GM12878 (cell line): ENCODE data around the gene EGF. TPM values are rescaled to one million over a fixed set of nuclear protein-coding genes. Genes with fewer than 3 reads are reported as not detected.

ENCODE experiments used
- ATAC-seq: fragments of 200-7000 bp; cut with Tn5 transposase; 3 replicates; pipeline ENCODE4 v1.9.1; 2020; ENCODE audit warnings: mild to moderate bottlenecking, moderate library complexity
- BruUV-seq: library from RNA; stranded (reverse); fragments of 400-500 nt; replicated peaks from 2 replicates; lab custom pipeline; 2021; lab: Mats Ljungman, UMichigan
- CTCF ChIA-PET: fragments of 300-600 bp; sonication (Branson Sonifier 250); formaldehyde crosslinking; extraction: SDS; loops from one replicate; lab custom pipeline; 2021; ENCODE audit warnings: inconsistent platforms; lab: Yijun Ruan, JAX
- POLR2A ChIA-PET: fragments of 350-600 bp; formaldehyde crosslinking; extraction: SDS; loops from one replicate; lab custom pipeline; 2021; ENCODE audit warnings: inconsistent platforms; lab: Charles Lee
- RAD21 ChIA-PET: fragments of 300-600 bp; sonication (Branson Sonifier 250); formaldehyde crosslinking; loops from one replicate; lab custom pipeline; 2023; ENCODE audit warnings: antibody characterized with exemption; ENCODE audit not compliant: unreplicated experiment; lab: Charles Lee
- SMC1A ChIA-PET: fragments of 300-600 bp; sonication (Branson Sonifier 250); formaldehyde crosslinking; loops from one replicate; lab custom pipeline; 2023; ENCODE audit not compliant: unreplicated experiment, uncharacterized antibody; lab: Charles Lee
- DNase-seq: peaks from one replicate; pipeline ENCODE4 v3.0.0-alpha.2; 2011; ENCODE audit warnings: low read depth, low spot score
- FAIRE-seq: peaks from 3 replicates; lab custom pipeline; 2011; peaks lifted over from hg19 to GRCh38; lab: Jason Lieb, UNC
- H2AFZ ChIP-seq: 2 replicates; pipeline ENCODE4 v1.6.0; 2011; ENCODE audit warnings: low read depth, low read length, control low read depth; ENCODE audit not compliant: control insufficient read depth
- H3K27ac ChIP-seq: 2 replicates; pipeline ENCODE4 v1.5.1; 2011; ENCODE audit warnings: control low read depth; ENCODE audit not compliant: control insufficient read depth, insufficient read depth
- H3K27me3 ChIP-seq, 2 experiments: replicated peaks in 1 of 2; 2 replicates each; pipeline versions ENCODE4 v1.6.0 to v1.6.1; 2011; ENCODE audit warnings: low read length in 1 of 2; ENCODE audit not compliant: control insufficient read depth in 2 of 2, insufficient read depth in 2 of 2
- H3K36me3 ChIP-seq, 2 experiments: 2 replicates each; pipeline ENCODE4 v1.5.1; 2011; ENCODE audit warnings: low read length in 1 of 2; ENCODE audit not compliant: control insufficient read depth in 2 of 2, insufficient read depth in 2 of 2
- H3K4me1 ChIP-seq: 2 replicates; pipeline ENCODE4 v1.6.1; 2011; ENCODE audit warnings: mild to moderate bottlenecking, low read length, moderate library complexity, mixed read lengths; ENCODE audit not compliant: control insufficient read depth, insufficient read depth
- H3K4me2 ChIP-seq: 2 replicates; pipeline ENCODE4 v1.6.0; 2011; ENCODE audit warnings: control low read depth; ENCODE audit not compliant: control insufficient read depth, insufficient read depth
- H3K4me3 ChIP-seq: fragments of 200-600 bp; sonication (generic); 2 replicates; pipeline ENCODE4 v1.5.1; 2016
- H3K79me2 ChIP-seq: 2 replicates; pipeline ENCODE4 v1.6.0; 2011; ENCODE audit warnings: low read length; ENCODE audit not compliant: control insufficient read depth, insufficient read depth
- H3K9ac ChIP-seq: 2 replicates; pipeline ENCODE4 v1.8.0; 2011; ENCODE audit warnings: low read length, control low read depth, mixed read lengths; ENCODE audit not compliant: control insufficient read depth, insufficient read depth
- H3K9me3 ChIP-seq: replicated peaks from 3 replicates; pipeline ENCODE4 v1.5.1; 2011; ENCODE audit warnings: mild to moderate bottlenecking, low read length; ENCODE audit not compliant: control insufficient read depth, insufficient read depth
- H4K20me1 ChIP-seq: 2 replicates; pipeline ENCODE4 v1.6.0; 2011; ENCODE audit not compliant: control insufficient read depth, insufficient read depth
- CHD2 ChIP-seq: IDR thresholded peaks from 2 replicates; pipeline ENCODE4 v1.6.1; 2011; ENCODE audit warnings: low read depth, low read length, improper control_type of control experiment, borderline replicate concordance
- E4F1 ChIP-seq: fragments of 450-650 bp; IDR thresholded peaks from 2 replicates; pipeline ENCODE4 v1.6.1; 2018; ENCODE audit warnings: borderline replicate concordance, mild to moderate bottlenecking; ENCODE audit not compliant: partially characterized antibody
- HCFC1 ChIP-seq: fragments of 150-350 bp; IDR thresholded peaks from 2 replicates; pipeline ENCODE4 v1.6.1; 2014; ENCODE audit warnings: low read length
- JUNB ChIP-seq: IDR thresholded peaks from 2 replicates; pipeline ENCODE4 v1.6.1; 2016; ENCODE audit warnings: antibody characterized with exemption, mild to moderate bottlenecking
- MTA2 ChIP-seq: fragments of 450-650 bp; IDR thresholded peaks from 2 replicates; pipeline ENCODE4 v1.6.1; 2016; ENCODE audit warnings: low read depth, mild to moderate bottlenecking, moderate library complexity
- NFIC ChIP-seq: IDR thresholded peaks from 2 replicates; pipeline ENCODE4 v1.6.1; 2012; ENCODE audit warnings: low read depth, mild to moderate bottlenecking, inconsistent platforms, low read length, moderate library complexity
- NRF1 ChIP-seq: conservative IDR thresholded peaks from 2 replicates; pipeline ENCODE4 v1.6.1; 2011; ENCODE audit warnings: mild to moderate bottlenecking, low read depth, low read length, improper control_type of control experiment
- RELA ChIP-seq: fragments of 450-650 bp; IDR thresholded peaks from 2 replicates; pipeline ENCODE4 v1.8.0; 2014; ENCODE audit warnings: borderline replicate concordance; ENCODE audit not compliant: partially characterized antibody
- SP1 ChIP-seq: IDR thresholded peaks from one replicate; pipeline ENCODE4 v1.6.1; 2011; ENCODE audit warnings: low read depth, low read length
- YY1 ChIP-seq: IDR thresholded peaks from 2 replicates; pipeline ENCODE4 v1.6.1; 2011; ENCODE audit warnings: low read depth, mild to moderate bottlenecking, low read length
- WGBS: methylation state at CpG from one replicate; pipeline ENCODE4 v1.1.6; 2016; ENCODE audit warnings: low lambda C conversion rate; ENCODE audit not compliant: insufficient replicate concordance, insufficient coverage; ENCODE audit errors: missing lambda C conversion rate; 5-methylcytosine and 5-hydroxymethylcytosine counted together
- in situ Hi-C: fragments of 300-500 bp; cut with MboI; formaldehyde crosslinking; loops from 9 replicates; pipeline ENCODE4 v1.14.3; 2018; ENCODE audit warnings: mixed read lengths
- intact Hi-C: fragments of 100-400 bp; cut with micrococcal nuclease; formaldehyde crosslinking; loops from one replicate; pipeline ENCODE4 v1.14.2; 2022; ENCODE audit not compliant: unreplicated experiment
- polyA plus RNA-seq, 11 experiments: library from polyadenylated mRNA; depleted of rRNA in 4 of 11; unstranded in 6 of 11; stranded (reverse) in 5 of 11; fragments of >200 nt; fragmentation: Nextera tagmentation in 4 of 11; fragmentation: Illumina TruSeq in 1 of 11; extraction: Ambion mirVana in 4 of 11; extraction: Trizol in 1 of 11; gene quantifications; 1 replicate in 1 of 11; 2 replicates in 10 of 11; pipeline versions ENCODE4 v1.2.1 to v1.2.3, GENCODE V29; 2011 to 2016; ENCODE audit warnings: inconsistent platforms in 2 of 11, missing spikeins in 2 of 11, low read depth in 1 of 11
- total RNA-seq, 4 experiments: library from RNA; depleted of rRNA in 3 of 4; stranded (reverse); fragments of >200 nt in 3 of 4; fragmentation: Illumina TruSeq in 1 of 4; extraction: Trizol in 1 of 4; gene quantifications; 2 replicates each; pipeline versions ENCODE4 v1.2.1 to v1.2.3, GENCODE V29; 2013 to 2021
- TF ChIP-seq, protein P1 (sequence below): IDR thresholded peaks from 2 replicates; pipeline ENCODE4 v1.6.1; 2012; ENCODE audit warnings: mild to moderate bottlenecking, low read depth, low read length
- TF ChIP-seq, protein P2 (sequence below): fragments of 450-650 bp; IDR thresholded peaks from 2 replicates; pipeline ENCODE4 v1.6.1; 2018; ENCODE audit warnings: mild to moderate bottlenecking, low read depth, moderate library complexity; ENCODE audit not compliant: partially characterized antibody

The EGF gene
- total and polyA plus RNA-seq, 10 of the 15 experiments (the other 5 are each of a cell fraction or from before 2014, with no cell fraction given), result 0.02 to 0.90 (median 0.19) TPM; not detected in 4

DNA sequence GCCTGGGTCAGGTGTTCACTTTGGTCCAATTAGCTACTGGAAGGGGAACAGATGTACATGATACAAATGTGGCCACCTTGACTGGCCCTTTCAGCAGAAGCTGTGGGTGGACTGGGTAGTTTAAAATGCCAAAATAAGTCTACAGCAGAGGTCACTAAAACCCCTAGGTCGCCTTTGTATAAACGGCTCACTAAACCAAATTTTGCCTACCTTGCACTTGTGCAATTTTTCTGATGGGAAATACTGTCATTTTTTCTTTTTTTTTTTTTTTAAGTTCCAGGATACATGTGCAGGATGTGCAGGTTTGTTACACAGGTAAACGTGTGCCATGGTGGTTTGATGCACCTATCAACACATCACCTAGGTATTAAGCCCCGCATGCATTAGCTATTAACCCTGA is 109.8 kb downstream of the EGF start:
- H3K36me3 ChIP-seq, result no peaks in the 10 kb centered on the region
- BruUV-seq, result no TSS peak
- no peaks in the 10 kb centered on the region for H3K79me2 ChIP-seq
- H3K9ac ChIP-seq, result no peak overlapping the region
- in situ Hi-C loops (loop anchor here (25.0 kb wide), 1 partner anchor 1265 kb away; no protein-coding TSS in a partner anchor), intact Hi-C loops (no loop called here)
- FAIRE-seq, result no peak
- RAD21 ChIA-PET, result no interaction called here
- POLR2A ChIA-PET, result no interaction called here
- no peak for ATAC-seq
- no peaks in the 10 kb centered on the region for H4K20me1 ChIP-seq
- H3K4me1 ChIP-seq, result no peaks in the 10 kb centered on the region
- H2AFZ ChIP-seq, result no peak overlapping the region
- CTCF ChIA-PET, result interaction anchor here (1.2 to 5.2 kb wide), 3 partner anchors 12 to 488 kb away, joined by 3 to 28 read pairs (median 3); no protein-coding TSS in a partner anchor
- no peak for DNase-seq
- no peak overlapping the region for H3K4me3 ChIP-seq
- H3K4me2 ChIP-seq, result no peak overlapping the region
- 50% methylated on average over 3 of the region's 4 CpGs for WGBS
- SMC1A ChIA-PET, result interaction anchor here (1.0 to 1.6 kb wide), 4 partner anchors 10 to 17 kb away, joined by 3 to 7 read pairs (median 5); no protein-coding TSS in a partner anchor
- H3K27me3 ChIP-seq, result no peaks in the 10 kb centered on the region; a peak in 2 of 4 replicates
- H3K9me3 ChIP-seq, result no peaks in the 10 kb centered on the region
- H3K27ac ChIP-seq, result no peak overlapping the region
- no peak for TF ChIP-seq YY1
- TF ChIP-seq HCFC1, result no peak
- no peak for TF ChIP-seq JUNB
- TF ChIP-seq, protein P1, sequence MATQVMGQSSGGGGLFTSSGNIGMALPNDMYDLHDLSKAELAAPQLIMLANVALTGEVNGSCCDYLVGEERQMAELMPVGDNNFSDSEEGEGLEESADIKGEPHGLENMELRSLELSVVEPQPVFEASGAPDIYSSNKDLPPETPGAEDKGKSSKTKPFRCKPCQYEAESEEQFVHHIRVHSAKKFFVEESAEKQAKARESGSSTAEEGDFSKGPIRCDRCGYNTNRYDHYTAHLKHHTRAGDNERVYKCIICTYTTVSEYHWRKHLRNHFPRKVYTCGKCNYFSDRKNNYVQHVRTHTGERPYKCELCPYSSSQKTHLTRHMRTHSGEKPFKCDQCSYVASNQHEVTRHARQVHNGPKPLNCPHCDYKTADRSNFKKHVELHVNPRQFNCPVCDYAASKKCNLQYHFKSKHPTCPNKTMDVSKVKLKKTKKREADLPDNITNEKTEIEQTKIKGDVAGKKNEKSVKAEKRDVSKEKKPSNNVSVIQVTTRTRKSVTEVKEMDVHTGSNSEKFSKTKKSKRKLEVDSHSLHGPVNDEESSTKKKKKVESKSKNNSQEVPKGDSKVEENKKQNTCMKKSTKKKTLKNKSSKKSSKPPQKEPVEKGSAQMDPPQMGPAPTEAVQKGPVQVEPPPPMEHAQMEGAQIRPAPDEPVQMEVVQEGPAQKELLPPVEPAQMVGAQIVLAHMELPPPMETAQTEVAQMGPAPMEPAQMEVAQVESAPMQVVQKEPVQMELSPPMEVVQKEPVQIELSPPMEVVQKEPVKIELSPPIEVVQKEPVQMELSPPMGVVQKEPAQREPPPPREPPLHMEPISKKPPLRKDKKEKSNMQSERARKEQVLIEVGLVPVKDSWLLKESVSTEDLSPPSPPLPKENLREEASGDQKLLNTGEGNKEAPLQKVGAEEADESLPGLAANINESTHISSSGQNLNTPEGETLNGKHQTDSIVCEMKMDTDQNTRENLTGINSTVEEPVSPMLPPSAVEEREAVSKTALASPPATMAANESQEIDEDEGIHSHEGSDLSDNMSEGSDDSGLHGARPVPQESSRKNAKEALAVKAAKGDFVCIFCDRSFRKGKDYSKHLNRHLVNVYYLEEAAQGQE, result no peak
- no peak for TF ChIP-seq NFIC
- TF ChIP-seq RELA, result no peak
- no peak for TF ChIP-seq E4F1
- TF ChIP-seq NRF1, result no peak
- TF ChIP-seq CHD2, result no peak
- TF ChIP-seq, protein P2, sequence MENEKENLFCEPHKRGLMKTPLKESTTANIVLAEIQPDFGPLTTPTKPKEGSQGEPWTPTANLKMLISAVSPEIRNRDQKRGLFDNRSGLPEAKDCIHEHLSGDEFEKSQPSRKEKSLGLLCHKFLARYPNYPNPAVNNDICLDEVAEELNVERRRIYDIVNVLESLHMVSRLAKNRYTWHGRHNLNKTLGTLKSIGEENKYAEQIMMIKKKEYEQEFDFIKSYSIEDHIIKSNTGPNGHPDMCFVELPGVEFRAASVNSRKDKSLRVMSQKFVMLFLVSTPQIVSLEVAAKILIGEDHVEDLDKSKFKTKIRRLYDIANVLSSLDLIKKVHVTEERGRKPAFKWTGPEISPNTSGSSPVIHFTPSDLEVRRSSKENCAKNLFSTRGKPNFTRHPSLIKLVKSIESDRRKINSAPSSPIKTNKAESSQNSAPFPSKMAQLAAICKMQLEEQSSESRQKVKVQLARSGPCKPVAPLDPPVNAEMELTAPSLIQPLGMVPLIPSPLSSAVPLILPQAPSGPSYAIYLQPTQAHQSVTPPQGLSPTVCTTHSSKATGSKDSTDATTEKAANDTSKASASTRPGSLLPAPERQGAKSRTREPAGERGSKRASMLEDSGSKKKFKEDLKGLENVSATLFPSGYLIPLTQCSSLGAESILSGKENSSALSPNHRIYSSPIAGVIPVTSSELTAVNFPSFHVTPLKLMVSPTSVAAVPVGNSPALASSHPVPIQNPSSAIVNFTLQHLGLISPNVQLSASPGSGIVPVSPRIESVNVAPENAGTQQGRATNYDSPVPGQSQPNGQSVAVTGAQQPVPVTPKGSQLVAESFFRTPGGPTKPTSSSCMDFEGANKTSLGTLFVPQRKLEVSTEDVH, result no peak
- TF ChIP-seq SP1, result no peak
- TF ChIP-seq MTA2, result no peak
